Measurements from ENCODE around the gene NOP56.

Gene NOP56

GRCh38 chr20:2640260-2640659 lies 12.2 kb upstream of the NOP56 start:
- DNase-seq (ENCODE audit: low read depth in 2 of 3, low spot score in 2 of 3) = no peak

- no peak for DNase-seq (ENCODE audit: low read depth in 2 of 3, low spot score in 2 of 3)
Observed at GRCh38 chr20:2640899-2641298, 11.5 kb upstream of the NOP56 start.

GRCh38 chr20:2643708-2644107 lies 8.7 kb upstream of the NOP56 start:
- no peak for DNase-seq (ENCODE audit: low read depth in 2 of 3, low spot score in 2 of 3)

- no peak for DNase-seq (ENCODE audit: low read depth in 2 of 3, low spot score in 2 of 3)
Observed at GRCh38 chr20:2652724-2653555, 508 bp downstream of the NOP56 start.

- DNase-seq (ENCODE audit: low read depth in 2 of 3, low spot score in 2 of 3) = no peak
Observed at GRCh38 chr20:2653556-2654383, 1.3 kb downstream of the NOP56 start.

GRCh38 chr20:2654384-2654822 lies 2.0 kb downstream of the NOP56 start:
- DNase-seq (ENCODE audit: low read depth in 2 of 3, low spot score in 2 of 3) = no peak

GRCh38 chr20:2654831-2655230 lies 2.4 kb downstream of the NOP56 start:
- no peak for DNase-seq (ENCODE audit: low read depth in 2 of 3, low spot score in 2 of 3)

GRCh38 chr20:2655331-2656116 lies 3.1 kb downstream of the NOP56 start:
- DNase-seq (ENCODE audit: low read depth in 2 of 3, low spot score in 2 of 3) = no peak

GRCh38 chr20:2656471-2657117 lies 4.2 kb downstream of the NOP56 start:
- no peak for DNase-seq (ENCODE audit: low read depth in 2 of 3, low spot score in 2 of 3)

GRCh38 chr20:2657241-2657640 lies 4.8 kb downstream of the NOP56 start:
- DNase-seq (ENCODE audit: low read depth in 2 of 3, low spot score in 2 of 3) = no peak

GRCh38 chr20:2657674-2658073 lies 5.2 kb downstream of the NOP56 start:
- no peak for DNase-seq (ENCODE audit: low read depth in 2 of 3, low spot score in 2 of 3)

- DNase-seq (ENCODE audit: low read depth in 2 of 3, low spot score in 2 of 3) = no peak
Observed at GRCh38 chr20:2658414-2659354, 6.3 kb downstream of the NOP56 start.

- no peak for DNase-seq (ENCODE audit: low read depth in 2 of 3, low spot score in 2 of 3)
Observed at GRCh38 chr20:2659547-2659946, 7.1 kb downstream of the NOP56 start.

GRCh38 chr20:2663364-2663886 lies 11.0 kb downstream of the NOP56 start:
- DNase-seq (ENCODE audit: low read depth in 2 of 3, low spot score in 2 of 3) = no peak

- peak; percentile 77 to 87 (median 86) for DNase-seq (ENCODE audit: low read depth in 2 of 3, low spot score in 2 of 3)
Observed at GRCh38 chr20:2663887-2664719, 11.7 kb downstream of the NOP56 start, which contains the start of gene IDH3B. TSS of gene IDH3B (minus strand) at chr20:2664216. CDS start at chr20:2664188, 28 bp downstream.

- no peak for DNase-seq (ENCODE audit: low read depth in 2 of 3, low spot score in 2 of 3)
Observed at GRCh38 chr20:2671977-2672376, 19.5 kb downstream of the NOP56 start.

GRCh38 chr20:2672446-2672845 lies 20.0 kb downstream of the NOP56 start:
- DNase-seq (ENCODE audit: low read depth in 2 of 3, low spot score in 2 of 3) = no peak

- DNase-seq (ENCODE audit: low read depth in 2 of 3, low spot score in 2 of 3) = no peak
Observed at GRCh38 chr20:2673453-2673852, 21.0 kb downstream of the NOP56 start.

GRCh38 chr20:2680046-2680445 lies 27.6 kb downstream of the NOP56 start:
- no peak for DNase-seq (ENCODE audit: low read depth in 2 of 3, low spot score in 2 of 3)

Measured in activated CD8-positive, alpha-beta memory T cell treated with anti-CD3 and anti-CD28 coated beads for 48 hours (primary cell).